DOHH2 (cell line): ENCODE results near the gene RAPGEF5.

Experiments used
- H3F3A ChIP-seq: fragments of 200-600 bp; sonication (generic), shearing (Covaris generic); 2 replicates; pipeline ENCODE4 v1.6.0; 2016; ENCODE audit warnings: antibody characterized with exemption, mild to moderate bottlenecking; ENCODE audit not compliant: control insufficient read depth, insufficient read depth
- H3K27ac ChIP-seq: fragments of 200-600 bp; sonication (generic); 2 replicates; pipeline ENCODE4 v1.5.1; 2014; ENCODE audit warnings: low read depth, mild to moderate bottlenecking, low read length, moderate library complexity
- H3K27me3 ChIP-seq: fragments of 200-600 bp; sonication (generic); 2 replicates; pipeline ENCODE4 v1.6.1; 2014; ENCODE audit warnings: mild to moderate bottlenecking, low read length, mixed read lengths; ENCODE audit not compliant: control insufficient read depth
- H3K36me3 ChIP-seq: fragments of 200-600 bp; sonication (generic); 2 replicates; pipeline ENCODE4 v1.6.1; 2014; ENCODE audit warnings: mild to moderate bottlenecking, low read length, moderate library complexity, mixed read lengths; ENCODE audit not compliant: control insufficient read depth
- H3K4me1 ChIP-seq: fragments of 200-600 bp; sonication (generic); 2 replicates; pipeline ENCODE4 v1.6.1; 2014; ENCODE audit warnings: mild to moderate bottlenecking, low read length, mixed read lengths; ENCODE audit not compliant: control insufficient read depth
- H3K4me2 ChIP-seq: fragments of 200-600 bp; sonication (generic); 2 replicates; pipeline ENCODE4 v1.6.0; 2014; ENCODE audit warnings: mild to moderate bottlenecking, low read length, moderate library complexity
- H3K4me3 ChIP-seq: fragments of 200-600 bp; sonication (generic); 2 replicates; pipeline ENCODE4 v1.5.1; 2014; ENCODE audit warnings: mild to moderate bottlenecking, low read length, mixed read lengths
- H3K79me2 ChIP-seq: fragments of 200-600 bp; sonication (generic); 2 replicates; pipeline ENCODE4 v1.6.1; 2014; ENCODE audit warnings: mild to moderate bottlenecking, low read length, mixed read lengths; ENCODE audit not compliant: control insufficient read depth
- H3K9me2 ChIP-seq: fragments of 200-600 bp; sonication (generic); replicated peaks from 2 replicates; pipeline ENCODE4 v1.6.1; 2014; ENCODE audit warnings: mild to moderate bottlenecking, low read length, mixed read lengths; ENCODE audit not compliant: control insufficient read depth
- H3K9me3 ChIP-seq: fragments of 200-600 bp; sonication (generic); 2 replicates; pipeline ENCODE4 v1.6.1; 2014; ENCODE audit warnings: antibody characterized with exemption, low read length, mixed read lengths; ENCODE audit not compliant: control insufficient read depth, insufficient read depth
- H4K20me1 ChIP-seq: fragments of 200-600 bp; sonication (generic); 2 replicates; pipeline ENCODE4 v1.6.0; 2014; ENCODE audit warnings: low read depth, mild to moderate bottlenecking, antibody characterized with exemption, low read length, moderate library complexity; ENCODE audit not compliant: control insufficient read depth, insufficient read depth
- EZH2phosphoT487 ChIP-seq: fragments of 200-600 bp; sonication (generic); IDR thresholded peaks from 2 replicates; pipeline ENCODE4 v1.6.1; 2017; ENCODE audit warnings: borderline replicate concordance, mild to moderate bottlenecking, antibody characterized with exemption, low read length, moderate library complexity, mixed read lengths
- TF ChIP-seq, protein P1 (sequence below): fragments of 200-600 bp; sonication (generic); IDR thresholded peaks from one replicate; pipeline ENCODE4 v1.5.1; 2014; ENCODE audit warnings: antibody characterized with exemption, mild to moderate bottlenecking, low read depth, low read length; ENCODE audit not compliant: poor library complexity, severe bottlenecking

RAPGEF5 gene

DNA sequence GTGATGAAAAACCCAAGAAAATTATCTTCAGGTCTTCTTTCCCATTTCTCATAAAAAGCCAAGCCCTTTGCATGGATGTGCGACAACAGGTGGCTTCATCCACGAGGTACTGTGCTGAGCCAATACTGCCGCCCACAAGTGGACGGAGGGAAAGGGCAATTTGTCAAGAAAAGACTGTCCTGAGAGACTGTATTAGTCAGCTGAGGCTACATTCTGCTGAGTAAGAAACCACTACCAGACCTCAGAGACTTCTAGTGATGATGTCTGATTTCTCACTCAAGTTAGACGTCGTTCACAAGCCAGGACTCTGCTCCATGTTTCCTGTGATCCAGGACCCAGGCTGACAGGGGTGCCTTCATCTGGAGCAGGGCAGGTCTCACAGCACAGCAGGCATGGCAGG lies 239.7 kb downstream of the RAPGEF5 start:
- H3K27me3 ChIP-seq, result no peaks in the 10 kb centered on the region
- H3K9me3 ChIP-seq, result no peaks in the 10 kb centered on the region
- no peak overlapping the region for H3K27ac ChIP-seq
- H3K36me3 ChIP-seq, result peaks cover 60% of the 10 kb centered on the region
- H3K4me3 ChIP-seq, result no peak overlapping the region
- no peak overlapping the region for H3K4me2 ChIP-seq
- H4K20me1 ChIP-seq, result peaks cover 8% of the 10 kb centered on the region; the same call in 1 of the 2 replicates
- H3K9me2 ChIP-seq, result no peaks in the 10 kb centered on the region
- TF ChIP-seq, protein P1, sequence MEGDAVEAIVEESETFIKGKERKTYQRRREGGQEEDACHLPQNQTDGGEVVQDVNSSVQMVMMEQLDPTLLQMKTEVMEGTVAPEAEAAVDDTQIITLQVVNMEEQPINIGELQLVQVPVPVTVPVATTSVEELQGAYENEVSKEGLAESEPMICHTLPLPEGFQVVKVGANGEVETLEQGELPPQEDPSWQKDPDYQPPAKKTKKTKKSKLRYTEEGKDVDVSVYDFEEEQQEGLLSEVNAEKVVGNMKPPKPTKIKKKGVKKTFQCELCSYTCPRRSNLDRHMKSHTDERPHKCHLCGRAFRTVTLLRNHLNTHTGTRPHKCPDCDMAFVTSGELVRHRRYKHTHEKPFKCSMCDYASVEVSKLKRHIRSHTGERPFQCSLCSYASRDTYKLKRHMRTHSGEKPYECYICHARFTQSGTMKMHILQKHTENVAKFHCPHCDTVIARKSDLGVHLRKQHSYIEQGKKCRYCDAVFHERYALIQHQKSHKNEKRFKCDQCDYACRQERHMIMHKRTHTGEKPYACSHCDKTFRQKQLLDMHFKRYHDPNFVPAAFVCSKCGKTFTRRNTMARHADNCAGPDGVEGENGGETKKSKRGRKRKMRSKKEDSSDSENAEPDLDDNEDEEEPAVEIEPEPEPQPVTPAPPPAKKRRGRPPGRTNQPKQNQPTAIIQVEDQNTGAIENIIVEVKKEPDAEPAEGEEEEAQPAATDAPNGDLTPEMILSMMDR, result no peak
- TF ChIP-seq EZH2phosphoT487, result no peak
- no peaks in the 10 kb centered on the region for H3K79me2 ChIP-seq
- H3K4me1 ChIP-seq, result no peaks in the 10 kb centered on the region; the same call in 1 of the 2 replicates
- peaks cover 74% of the 10 kb centered on the region for H3F3A ChIP-seq

DNA sequence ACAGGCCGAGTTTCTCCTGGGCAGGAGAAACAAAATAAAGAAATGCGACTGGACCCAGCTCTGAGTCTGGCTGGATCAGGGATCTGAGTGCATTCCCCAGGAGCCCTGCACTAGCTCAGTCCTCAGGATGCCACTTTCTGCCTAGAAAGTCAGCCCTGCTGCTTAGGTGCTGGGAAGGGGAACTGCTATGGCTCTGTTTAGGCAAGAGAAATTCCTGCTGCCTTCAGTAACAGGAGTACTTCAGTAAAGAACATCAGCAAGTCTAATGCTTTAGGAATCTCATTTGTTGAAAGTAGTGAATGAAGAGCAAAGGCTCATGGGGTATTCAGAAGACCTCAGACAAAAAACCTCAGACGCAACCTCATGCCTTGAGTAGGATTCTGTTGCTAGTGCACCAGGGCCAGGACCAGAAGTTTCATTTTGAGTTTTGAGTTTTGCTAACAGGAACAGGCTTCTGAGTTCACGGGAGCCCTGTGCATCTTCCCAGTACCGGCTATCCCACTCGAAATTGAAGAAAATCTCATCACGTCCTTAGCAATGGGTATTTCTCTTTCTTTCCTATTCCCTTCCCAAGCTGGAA lies 240.4 kb downstream of the RAPGEF5 start:
- H3K36me3 ChIP-seq, result peaks cover 57% of the 10 kb centered on the region
- H3K27ac ChIP-seq, result no peak overlapping the region
- H3K4me3 ChIP-seq, result no peak overlapping the region
- no peaks in the 10 kb centered on the region for H3K79me2 ChIP-seq
- peaks cover 75% of the 10 kb centered on the region for H3F3A ChIP-seq
- H3K4me2 ChIP-seq, result no peak overlapping the region
- H3K9me3 ChIP-seq, result no peaks in the 10 kb centered on the region
- no peaks in the 10 kb centered on the region for H3K9me2 ChIP-seq
- H4K20me1 ChIP-seq, result 0 out of 2 replicates have a peak, but pooled peaks cover 3% of the 10 kb centered on the region
- no peak for TF ChIP-seq EZH2phosphoT487
- TF ChIP-seq, protein P1, result no peak
- peaks cover 6% of the 10 kb centered on the region; the same call in 1 of the 2 replicates for H3K4me1 ChIP-seq
- H3K27me3 ChIP-seq, result no peaks in the 10 kb centered on the region

DNA sequence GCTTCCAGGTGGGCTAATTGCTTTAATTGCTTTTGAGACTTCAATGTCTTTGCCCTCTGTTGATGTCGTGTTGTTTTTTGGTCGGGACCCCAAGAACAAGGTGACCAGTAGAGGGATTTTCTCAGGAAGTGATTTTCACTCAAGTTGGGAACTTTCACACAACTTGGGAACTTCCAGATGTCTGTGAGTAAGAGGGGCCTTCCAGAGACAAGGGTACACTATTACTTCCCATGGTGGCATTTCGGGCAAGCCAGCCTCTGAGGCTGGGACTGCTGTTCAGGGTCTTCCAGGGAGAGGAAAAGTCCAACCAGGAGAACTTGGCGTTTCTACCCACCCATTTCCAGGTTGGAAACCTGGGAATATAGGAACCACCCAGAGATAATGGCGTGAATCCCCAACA lies 241.3 kb downstream of the RAPGEF5 start:
- Histone ChIP-seq H3K36me3 (peaks cover 54% of the 10 kb centered on the region), H3K4me3 (no peak overlapping the region)

More for the DNA sequence above, 241.3 kb downstream of the RAPGEF5 start:
- Histone ChIP-seq H3K4me2 (no peak overlapping the region), H3K27ac (no peak overlapping the region), H3K4me1 (peaks cover 13% of the 10 kb centered on the region; the same call in 1 of the 2 replicates), H3K9me2 (no peaks in the 10 kb centered on the region), H4K20me1 (0 out of 2 replicates have a peak, but pooled peaks cover 3% of the 10 kb centered on the region), H3K79me2 (no peaks in the 10 kb centered on the region), H3K27me3 (no peaks in the 10 kb centered on the region), H3F3A (peaks cover 77% of the 10 kb centered on the region), H3K9me3 (no peaks in the 10 kb centered on the region)
- TF ChIP-seq EZH2phosphoT487, result no peak
- TF ChIP-seq, protein P1, result no peak
